RPMI8226 (cell line): Measurements from ENCODE around the gene CD79A.
A peak's percentile ranks its signal among the peaks of the same experiment; 100 is the strongest.

ENCODE experiments used
- DNase-seq: peaks from one replicate; pipeline ENCODE4 v3.0.0-alpha.2; 2015

Gene CD79A

DNA sequence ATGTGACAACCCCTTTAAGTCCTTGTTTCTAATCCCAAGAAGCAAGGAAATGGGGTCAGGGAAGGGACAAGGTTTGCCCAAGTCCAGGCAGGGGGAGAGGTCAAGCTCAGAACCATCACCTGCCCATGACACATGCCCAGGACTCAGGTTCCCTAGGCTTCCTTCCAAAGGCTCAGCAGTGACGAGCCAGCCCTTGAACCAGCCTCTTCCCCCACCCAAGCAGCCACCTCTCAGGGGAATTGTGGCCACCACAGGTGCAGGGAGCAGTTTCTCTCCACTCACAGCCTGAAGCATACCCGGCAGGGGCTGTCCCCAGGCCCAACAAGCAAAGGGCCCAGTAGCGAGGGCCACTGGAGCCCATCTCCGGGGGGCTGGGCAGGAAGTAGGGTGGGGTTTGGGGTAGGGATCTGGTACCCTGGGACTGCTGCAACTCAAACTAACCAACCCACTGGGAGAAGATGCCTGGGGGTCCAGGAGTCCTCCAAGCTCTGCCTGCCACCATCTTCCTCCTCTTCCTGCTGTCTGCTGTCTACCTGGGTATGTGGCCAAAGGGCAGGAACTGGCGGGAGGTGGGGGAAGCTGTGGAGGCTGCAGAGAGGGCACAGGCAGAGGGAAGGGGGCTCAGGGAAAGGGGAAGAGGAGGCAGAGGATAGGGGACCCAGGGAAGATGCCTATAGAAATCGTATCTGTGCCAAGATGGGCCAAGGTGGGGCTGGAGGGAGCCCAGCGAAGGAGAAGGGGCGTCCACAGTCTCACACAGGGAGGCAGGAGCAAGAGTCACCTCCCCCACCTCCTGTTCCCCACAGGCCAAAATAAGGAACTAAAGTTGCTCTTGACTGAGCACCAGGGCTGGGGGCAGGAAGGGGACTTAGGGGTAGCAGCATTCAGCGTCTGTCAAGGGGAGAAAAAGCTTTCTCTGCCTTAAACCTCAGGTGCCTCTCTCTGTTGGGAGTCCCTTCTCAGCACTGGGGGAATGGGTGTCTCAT lies at the start of gene CD79A:
Gene CD79A, plus strand, starts transcription at position 433 of the 986 bp plus-strand sequence. Its CDS starts 26 bp downstream, at position 459.
- DNase-seq: no peak

DNA sequence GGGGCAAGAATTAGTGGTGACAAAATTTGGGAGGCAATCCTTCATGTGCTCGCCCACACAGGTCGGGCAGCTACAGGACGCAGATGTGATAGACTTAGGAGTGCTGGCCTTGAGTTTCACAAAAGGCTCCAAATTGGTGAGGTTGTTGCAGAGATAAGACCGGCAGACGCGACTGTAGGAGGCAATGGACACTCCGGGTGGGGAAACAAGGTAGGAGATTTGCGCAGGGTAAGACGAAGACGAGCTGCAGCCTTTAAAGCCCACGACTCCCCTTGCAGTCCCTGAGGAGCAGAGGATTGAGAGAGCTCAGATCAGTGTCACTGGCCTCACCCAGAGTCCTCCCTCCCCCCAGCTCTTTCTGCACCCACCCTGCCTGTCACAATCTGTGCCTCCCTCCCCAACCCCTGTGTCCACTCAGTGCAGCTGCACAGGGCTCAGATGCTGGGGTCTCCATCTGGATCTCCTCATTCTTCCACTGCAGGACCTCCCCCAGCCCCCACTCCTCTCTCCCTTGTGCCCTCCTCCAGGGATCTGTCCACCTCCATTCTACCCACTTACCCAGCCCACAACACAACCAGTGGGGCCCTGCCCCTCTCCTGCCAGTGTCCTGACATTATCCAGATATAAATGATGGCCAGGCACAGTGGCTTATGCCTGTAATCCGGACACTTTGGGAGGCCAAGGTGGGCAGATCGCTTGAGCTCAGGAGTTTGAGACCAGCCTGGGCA lies 38.9 kb upstream of the CD79A start:
- no peak for DNase-seq

DNA sequence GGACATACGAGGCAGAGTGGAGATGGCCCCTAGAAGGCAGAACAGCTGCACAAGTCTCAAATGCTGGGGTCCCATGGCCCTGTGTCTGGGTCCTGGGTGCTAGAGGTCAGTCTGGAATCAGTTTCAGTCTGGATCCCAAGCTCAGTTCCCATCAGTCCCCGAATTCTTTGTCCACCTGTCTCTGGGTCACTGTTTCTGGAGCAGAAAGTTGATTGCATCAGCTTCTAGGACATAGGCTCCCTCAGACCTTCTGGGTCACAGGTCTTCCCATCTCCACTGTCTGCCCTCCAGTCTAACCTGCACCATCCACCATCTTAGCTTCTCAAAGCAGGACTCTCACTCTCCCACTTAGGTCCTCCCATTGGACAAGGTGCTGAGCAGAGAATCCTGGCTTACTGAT lies 37.9 kb upstream of the CD79A start:
- DNase-seq: no peak

DNA sequence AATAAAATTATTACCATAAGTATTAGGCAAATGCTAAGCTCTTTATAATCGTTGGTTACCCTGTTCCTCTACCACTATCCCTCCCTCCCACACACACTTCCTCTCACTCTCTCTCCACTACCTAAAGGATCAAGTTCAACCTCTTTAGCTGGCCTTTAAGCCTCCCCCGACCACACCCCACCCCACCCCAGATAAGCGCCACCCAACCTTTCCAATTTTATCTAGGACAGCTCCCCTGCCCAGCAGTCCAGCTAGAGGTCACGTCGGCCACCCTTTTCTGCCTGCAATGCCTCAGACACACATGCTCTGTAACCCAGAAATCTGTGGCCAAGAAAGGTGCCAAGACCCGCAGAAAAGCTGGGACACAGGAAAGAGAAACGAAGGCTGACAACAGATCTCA lies 33.7 kb upstream of the CD79A start:
- DNase-seq: no peak

DNA sequence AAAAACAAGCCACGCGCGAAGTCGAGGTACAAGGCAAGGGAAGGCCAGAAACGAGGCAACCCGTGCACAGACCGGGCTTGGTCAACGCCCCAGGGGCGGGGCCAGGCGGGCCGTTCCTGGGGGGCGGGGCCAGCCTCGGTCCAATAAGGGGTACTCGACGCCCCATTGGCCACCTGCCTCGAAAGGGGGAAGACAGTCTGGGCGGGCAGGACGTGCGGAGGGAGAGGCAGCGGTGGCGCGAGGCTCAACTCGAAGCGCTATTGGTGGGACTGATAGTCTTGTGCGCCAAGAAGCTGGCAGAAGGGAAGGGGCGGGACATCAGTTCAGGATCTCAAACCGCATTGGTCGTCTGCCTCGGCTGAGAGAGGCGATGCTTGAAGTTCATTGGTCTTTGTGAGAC lies 32.5 kb upstream of the CD79A start, which contains the start of gene LYPD4:
Gene LYPD4, minus strand, starts transcription at position 83 of the 400 bp plus-strand sequence. CDS start 5,398 bp downstream, outside the sequence.
- no peak for DNase-seq

DNA sequence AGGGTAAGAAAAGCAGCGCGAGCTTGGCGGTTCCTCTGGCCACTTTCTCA lies 32.3 kb upstream of the CD79A start, which contains the start of gene DMRTC2:
Gene DMRTC2, plus strand, starts transcription at position 42 of the 50 bp plus-strand sequence. CDS start 2,387 bp downstream, outside the sequence.
- no peak for DNase-seq

DNA sequence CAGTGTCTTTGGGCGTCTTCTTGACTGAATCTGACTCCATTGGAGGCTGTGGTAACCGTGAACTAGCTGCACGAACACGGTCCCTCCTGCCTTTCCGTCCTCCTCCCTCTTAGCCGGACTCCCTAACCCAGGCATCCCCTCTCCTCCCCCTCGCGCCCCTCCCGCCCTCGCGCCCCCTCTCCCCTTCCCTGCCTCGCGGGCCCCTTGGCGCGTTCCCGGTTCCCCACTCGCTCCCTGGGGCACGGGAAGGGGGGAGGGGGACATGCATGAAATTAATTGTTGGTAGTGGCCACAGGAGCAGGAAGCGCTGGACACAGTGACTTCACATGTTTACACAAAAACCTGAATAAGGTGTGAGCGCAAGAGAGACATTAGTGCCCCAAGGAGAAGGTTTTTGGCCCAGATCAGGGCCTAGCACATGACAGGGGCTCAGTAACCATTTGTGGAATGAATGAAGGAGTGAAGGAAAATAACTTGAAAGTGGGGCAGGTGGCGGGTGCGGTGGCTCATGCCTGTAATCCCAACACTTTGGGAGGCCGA lies 32.0 kb upstream of the CD79A start:
- DNase-seq: no peak

DNA sequence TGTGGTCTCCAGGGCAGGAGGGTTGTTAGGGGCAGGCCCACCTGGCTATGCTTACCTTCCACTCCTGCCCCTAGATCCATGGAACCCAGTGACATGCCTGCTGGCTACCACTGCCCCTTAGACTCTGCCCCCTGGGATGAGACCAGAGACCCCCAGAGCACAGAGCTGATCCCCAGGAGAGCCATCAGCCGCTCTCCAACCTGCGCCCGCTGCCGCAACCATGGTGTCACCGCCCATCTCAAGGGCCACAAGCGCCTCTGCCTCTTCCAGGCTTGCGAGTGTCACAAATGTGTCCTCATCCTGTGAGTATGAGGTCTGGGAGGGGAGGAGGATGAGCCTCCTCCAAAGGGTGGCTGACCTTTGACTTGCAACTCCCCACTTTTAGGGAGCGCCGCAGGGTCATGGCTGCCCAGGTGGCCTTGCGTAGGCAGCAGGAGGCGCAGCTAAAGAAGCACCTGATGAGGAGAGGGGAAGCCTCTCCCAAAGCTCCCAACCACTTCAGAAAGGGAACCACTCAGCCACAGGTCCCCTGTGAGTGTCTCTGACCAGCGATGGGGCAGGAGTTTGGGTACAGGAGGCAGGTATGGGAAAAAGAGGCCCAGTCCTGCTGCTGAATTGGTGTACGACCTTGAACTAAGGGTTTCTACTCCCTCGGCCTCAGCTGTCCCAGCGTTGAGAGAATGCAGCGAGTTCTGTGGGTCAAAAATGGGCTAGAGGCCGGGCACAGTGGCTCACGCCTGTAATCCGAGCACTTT lies 29.6 kb upstream of the CD79A start:
- DNase-seq: no peak

DNA sequence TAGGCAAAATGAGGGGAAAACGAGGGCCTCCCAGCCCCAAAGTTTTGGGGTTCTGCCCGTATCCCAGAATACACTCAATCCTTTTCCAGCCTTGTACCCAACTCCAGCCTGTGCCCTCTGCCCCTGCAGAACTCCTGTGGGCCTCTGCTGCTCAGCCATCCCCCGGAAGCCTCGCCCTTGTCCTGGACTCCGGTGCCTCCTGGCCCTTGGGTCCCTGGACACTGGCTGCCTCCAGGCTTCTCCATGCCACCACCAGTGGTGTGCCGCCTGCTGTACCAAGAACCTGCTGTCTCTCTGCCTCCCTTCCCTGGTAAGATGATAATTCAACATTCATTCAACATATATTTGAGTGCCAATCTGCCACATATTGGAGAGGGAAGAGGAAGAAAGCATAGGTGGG lies 28.4 kb upstream of the CD79A start:
- no peak for DNase-seq

DNA sequence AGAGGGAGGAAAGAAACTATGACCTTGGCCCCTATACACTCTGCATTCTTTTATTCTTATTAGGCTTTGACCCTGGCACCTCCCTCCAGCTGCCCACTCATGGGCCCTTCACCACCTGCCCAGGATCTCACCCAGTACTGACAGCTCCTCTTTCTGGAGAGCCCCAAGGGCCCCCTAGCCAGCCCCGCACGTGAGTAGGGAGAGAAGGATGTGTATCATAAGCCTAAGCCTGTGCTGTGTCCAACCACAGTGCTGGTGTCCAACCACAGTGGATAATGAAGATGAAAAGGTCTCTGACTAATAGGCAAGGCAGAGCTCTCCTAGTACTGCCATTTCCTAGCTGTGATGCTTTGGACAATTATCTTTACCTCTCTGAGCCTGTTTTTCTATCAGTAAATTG lies 28.0 kb upstream of the CD79A start:
- no peak for DNase-seq

DNA sequence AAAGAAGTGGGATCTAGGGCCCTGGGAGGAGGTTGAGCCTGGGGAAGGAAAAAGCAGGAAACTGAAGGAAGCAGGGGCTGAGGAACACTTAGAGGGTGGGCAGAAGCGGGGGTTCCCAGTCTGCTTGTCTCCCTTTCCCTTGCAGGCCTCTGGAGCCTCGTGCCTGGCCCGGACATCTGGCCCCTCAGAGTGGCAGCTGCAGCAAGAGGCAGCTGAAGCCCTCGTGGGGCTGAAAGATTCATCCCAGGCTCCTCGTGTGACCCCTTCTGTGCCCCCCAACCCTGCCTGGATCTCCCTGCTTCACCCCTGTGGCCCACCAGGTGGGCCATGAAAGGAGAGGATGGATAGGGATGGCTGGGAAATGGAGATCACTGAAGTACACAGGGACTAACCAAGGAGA lies 26.7 kb upstream of the CD79A start:
- no peak for DNase-seq

DNA sequence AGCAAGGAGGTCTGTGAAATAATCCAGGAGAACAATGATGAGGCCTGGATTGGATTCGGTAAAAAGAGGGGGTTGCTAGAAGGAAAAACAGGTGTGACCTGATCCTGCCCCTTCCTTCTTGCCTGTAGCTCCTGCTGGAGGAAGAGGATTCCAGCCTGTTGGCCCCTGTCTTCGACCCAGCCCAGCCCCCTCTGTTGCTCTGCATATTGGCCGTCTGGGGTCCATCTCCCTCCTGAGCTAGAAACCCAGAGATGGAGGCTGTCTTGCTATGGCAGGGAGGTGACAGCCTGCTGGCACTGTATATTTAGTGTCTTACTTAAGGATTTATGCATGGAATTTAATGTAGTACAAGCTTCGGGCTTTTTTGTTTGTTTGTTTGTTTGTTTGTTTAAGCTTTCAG lies 25.6 kb upstream of the CD79A start:
- no peak for DNase-seq

DNA sequence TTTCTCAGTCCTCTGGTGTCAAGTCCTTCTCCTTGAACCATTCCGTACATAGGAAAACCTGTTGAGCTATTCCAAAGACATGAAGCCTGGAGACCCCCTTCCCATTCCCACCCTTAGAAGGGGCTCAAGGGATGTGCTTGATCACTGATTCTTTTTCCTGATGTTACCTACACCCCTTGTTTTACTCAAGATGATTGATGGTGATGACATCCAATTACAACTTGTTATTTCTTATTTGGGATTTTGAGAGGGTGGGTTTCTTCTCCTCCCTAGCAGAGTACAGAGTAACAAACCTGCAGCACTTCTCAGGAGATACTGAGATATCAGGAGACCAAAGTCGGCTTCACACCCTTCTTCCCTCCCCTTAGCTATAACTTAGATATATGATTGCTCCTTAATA lies 23.7 kb upstream of the CD79A start:
- DNase-seq: no peak

DNA sequence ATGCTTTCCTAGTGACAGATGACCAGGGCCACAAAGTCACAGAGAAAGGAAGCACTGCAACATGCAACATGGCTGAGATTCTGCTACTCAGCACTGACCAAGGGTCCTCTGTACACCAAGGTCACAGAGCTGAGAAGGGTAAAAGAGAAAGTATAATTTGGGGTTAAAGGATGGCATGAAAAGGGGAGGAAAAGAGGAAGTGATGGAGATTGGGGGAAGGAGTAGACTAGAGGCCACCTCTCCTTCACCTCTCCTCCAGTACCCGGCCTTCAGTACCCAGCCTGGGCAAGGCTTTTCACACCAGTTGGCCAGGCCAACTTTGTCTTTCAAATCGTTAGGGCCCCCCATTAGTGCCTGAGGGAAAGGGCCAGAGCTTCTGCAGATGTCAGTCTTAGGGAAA lies 23.3 kb upstream of the CD79A start:
- no peak for DNase-seq

DNA sequence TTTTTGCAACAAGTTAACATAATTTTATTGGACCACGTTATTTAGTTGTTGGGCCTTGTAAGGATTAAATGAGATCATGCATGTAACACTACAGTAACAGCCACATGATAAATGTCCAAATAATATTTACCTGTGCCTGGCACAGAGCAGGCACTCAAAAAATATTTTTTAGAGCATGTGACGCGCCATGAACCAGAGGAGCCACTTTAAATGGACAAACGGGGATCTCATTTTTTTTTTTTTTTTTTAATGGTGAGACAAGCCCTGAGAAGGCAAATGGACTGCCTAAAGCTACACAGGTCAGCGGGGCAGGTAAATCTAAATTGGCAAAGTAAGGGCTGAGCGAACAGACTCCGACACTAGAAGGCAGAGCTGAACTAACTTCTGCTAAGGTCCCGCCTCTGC lies 17.9 kb upstream of the CD79A start:
- DNase-seq: no peak

DNA sequence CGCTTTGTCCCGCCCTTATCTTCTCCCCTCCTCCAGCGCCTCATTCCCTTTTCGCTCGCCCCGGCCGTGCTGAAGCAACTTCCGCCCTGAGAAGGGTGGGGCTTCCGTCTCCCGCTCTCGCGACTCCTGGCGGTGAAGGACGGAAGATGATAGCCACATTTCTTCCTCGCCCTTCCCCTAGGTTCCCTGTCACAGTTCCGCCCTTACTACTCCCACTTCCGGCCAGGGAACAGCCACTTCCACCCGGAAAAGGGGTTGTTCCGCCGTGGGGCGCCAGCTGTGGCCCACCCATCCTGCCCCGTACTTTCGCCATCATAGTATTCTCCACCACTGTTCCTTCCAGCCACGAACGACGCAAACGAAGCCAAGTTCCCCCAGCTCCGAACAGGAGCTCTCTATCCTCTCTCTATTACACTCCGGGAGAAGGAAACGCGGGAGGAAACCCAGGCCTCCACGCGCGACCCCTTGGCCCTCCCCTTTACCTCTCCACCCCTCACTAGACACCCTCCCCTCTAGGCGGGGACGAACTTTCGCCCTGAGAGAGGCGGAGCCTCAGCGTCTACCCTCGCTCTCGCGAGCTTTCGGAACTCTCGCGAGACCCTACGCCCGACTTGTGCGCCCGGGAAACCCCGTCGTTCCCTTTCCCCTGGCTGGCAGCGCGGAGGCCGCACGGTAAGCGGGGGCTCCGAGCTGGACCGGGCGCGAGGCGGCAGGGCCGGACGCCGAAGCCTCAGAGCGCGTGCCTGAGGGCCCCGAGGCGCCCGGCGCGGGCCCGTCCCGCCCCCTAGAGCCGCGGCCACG lies 17.3 kb upstream of the CD79A start, which contains the start of gene RPS19:
Gene RPS19, plus strand, starts transcription at position 638 of the 801 bp plus-strand sequence. CDS start 520 bp downstream, outside the sequence.
- peak; percentile 95 for DNase-seq

DNA sequence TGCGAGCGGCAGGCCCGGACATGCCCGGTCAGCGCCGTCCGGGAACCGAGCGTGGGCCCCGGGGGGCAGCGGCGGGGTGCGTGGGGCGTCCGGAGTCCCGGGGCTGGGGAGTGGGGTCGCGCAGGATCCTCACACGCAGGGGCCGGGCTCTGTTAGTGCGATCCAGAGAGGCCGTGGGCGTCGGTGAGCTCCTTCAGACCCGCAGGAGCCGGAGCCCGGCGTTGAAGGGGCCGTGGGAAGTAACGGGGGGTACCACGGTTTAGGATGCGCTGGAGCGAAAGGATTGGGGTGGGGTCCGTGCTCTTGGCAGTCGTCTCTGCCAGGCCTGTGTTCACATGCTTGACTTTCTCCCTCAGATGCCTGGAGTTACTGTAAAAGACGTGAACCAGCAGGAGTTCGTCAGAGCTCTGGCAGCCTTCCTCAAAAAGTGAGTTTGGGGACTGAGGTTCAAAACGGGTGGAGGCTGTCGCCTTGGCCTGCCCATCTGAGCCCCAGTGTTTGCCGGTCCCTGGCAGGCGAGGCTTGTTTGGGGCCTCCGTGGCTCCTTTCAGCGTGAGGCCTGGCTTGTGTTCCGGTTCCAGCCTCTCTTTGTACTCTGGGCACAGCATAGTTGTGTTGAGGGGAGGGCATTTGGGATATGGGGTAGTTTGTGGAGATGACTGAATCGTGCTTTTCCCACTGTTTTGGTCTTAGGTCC lies 16.5 kb upstream of the CD79A start:
- DNase-seq: no peak

DNA sequence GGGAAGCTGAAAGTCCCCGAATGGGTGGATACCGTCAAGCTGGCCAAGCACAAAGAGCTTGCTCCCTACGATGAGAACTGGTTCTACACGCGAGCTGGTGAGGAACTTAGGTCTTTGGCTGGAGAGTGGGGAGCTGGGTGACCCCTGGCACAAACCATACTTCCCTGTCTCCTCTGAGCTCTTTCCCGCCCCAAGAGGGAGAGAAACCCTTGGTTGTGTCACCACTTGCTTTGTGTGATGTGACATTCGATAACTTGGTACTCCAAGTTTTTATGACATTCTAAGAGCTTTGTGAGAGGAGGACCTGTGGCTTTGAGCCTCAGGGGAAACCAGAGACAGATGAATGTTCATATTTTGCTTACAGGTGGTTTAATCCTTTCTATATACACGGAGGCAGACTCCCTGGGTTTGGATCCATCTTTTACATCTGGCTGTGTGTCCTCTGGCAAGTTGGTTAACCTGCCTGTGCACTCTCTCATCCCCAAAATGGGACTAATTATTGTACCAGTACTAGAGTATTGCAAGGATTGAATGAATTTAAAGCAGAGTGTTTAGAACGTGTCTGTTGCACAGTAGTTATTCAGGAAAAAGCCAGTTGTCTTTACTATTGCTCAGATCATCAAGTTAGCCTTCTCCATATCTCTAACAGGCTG lies 15.8 kb upstream of the CD79A start:
- no peak for DNase-seq

DNA sequence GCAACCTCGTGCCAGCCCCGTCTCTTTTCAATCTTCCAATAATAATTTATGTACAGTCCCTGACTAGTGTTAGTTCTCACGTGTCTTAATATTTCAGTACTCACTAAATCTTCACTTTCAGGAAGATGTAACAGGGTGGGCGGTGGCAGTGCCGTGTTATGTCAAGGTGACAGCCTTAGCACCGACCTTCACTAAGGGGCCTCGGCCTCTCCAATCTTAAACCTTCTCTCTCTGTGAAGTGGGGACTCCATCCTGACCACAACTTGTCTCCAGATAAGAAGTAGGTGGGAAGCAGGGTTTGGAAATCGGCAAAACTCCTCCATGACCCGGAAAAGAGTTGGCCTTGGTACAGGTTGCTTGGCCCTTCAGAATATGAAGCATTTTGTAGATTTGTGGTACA lies 15.2 kb upstream of the CD79A start:
- no peak for DNase-seq

DNA sequence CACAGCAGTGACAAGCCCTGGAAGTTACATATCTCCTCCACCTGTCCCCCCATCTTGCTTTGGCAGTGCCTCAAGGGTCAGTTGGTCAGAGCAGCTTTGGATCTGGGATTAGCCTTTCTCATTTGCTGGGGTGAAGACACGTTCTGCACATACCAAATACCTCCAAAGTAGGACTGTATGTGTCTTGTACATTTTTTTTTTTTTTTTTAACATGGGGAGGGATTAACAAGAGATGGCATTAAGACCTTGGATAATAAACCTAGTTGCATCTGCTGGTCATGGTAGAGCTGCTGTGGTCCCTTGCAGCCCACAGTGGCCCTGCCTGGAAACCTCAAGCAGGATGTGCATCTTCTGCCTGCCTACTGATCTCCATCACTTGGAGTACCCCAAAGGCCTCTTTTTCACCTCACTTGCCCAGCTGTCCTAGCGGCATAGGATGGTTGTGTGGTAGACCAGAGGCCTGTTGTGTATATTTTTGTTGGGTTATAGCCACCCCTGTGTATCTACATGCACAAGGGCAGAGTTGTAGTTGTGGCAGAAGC lies 14.6 kb upstream of the CD79A start:
- no peak for DNase-seq
